ENCODE results near the gene C10orf90.

Gene C10orf90

GRCh38 chr10:126533644-126534043 lies 136.8 kb downstream of the C10orf90 start:
- DNase-seq, result no peak

GRCh38 chr10:126528315-126528835 lies 142.1 kb downstream of the C10orf90 start:
- no peak for DNase-seq

- no peak for DNase-seq
Observed at GRCh38 chr10:126527645-126528314, 142.7 kb downstream of the C10orf90 start.

GRCh38 chr10:126525326-126525725 lies 145.2 kb downstream of the C10orf90 start:
- DNase-seq, result peak; percentile 84

- no peak for DNase-seq
Observed at GRCh38 chr10:126524526-126524925, 146.0 kb downstream of the C10orf90 start.

GRCh38 chr10:126523071-126523470 lies 147.4 kb downstream of the C10orf90 start:
- DNase-seq, result no peak

GRCh38 chr10:126521399-126521798 lies 149.1 kb downstream of the C10orf90 start:
- no peak for DNase-seq

GRCh38 chr10:126520751-126521317 lies 149.7 kb downstream of the C10orf90 start:
- DNase-seq, result no peak

GRCh38 chr10:126519992-126520391 lies 150.5 kb downstream of the C10orf90 start:
- DNase-seq, result no peak

- DNase-seq, result no peak
Observed at GRCh38 chr10:126519185-126519584, 151.3 kb downstream of the C10orf90 start.

- no peak for DNase-seq
Observed at GRCh38 chr10:126518218-126519080, 152.0 kb downstream of the C10orf90 start.

- no peak for DNase-seq
Observed at GRCh38 chr10:126516515-126516914, 154.0 kb downstream of the C10orf90 start.

- no peak for DNase-seq
Observed at GRCh38 chr10:126511917-126512479, 158.5 kb downstream of the C10orf90 start.

- no peak for DNase-seq
Observed at GRCh38 chr10:126509182-126509581, 161.3 kb downstream of the C10orf90 start.

- no peak for DNase-seq
Observed at GRCh38 chr10:126508535-126509040, 161.9 kb downstream of the C10orf90 start.

- DNase-seq, result no peak
Observed at GRCh38 chr10:126504761-126505112, 165.8 kb downstream of the C10orf90 start.

GRCh38 chr10:126504063-126504760 lies 166.3 kb downstream of the C10orf90 start:
- no peak for DNase-seq

GRCh38 chr10:126503392-126504062 lies 167.0 kb downstream of the C10orf90 start:
- DNase-seq, result no peak

GRCh38 chr10:126502441-126502840 lies 168.1 kb downstream of the C10orf90 start:
- no peak for DNase-seq

- no peak for DNase-seq
Observed at GRCh38 chr10:126501828-126502227, 168.7 kb downstream of the C10orf90 start.

GRCh38 chr10:126500866-126501265 lies 169.6 kb downstream of the C10orf90 start:
- DNase-seq, result no peak

GRCh38 chr10:126500185-126500584 lies 170.3 kb downstream of the C10orf90 start:
- DNase-seq, result no peak
